Neutrophil (primary cell): Measurements from ENCODE around the gene IMPA2.

ENCODE experiments used
- H3K27ac ChIP-seq: fragments of 200-600 bp; sonication (generic); 2 replicates; pipeline ENCODE4 v1.5.1; 2016; ENCODE audit warnings: mild to moderate bottlenecking, moderate library complexity
- H3K27me3 ChIP-seq: fragments of 200-600 bp; sonication (generic); 2 replicates; pipeline ENCODE4 v1.6.0; 2016; ENCODE audit warnings: mild to moderate bottlenecking
- H3K36me3 ChIP-seq: fragments of 200-600 bp; sonication (generic); 2 replicates; pipeline ENCODE4 v1.5.1; 2017
- H3K4me1 ChIP-seq, 2 experiments: fragments of 200-600 bp in 1 of 2; sonication (generic) in 1 of 2; 1 replicate in 1 of 2; 2 replicates in 1 of 2; pipeline versions ENCODE4 v1.5.1 to v1.6.1; 2013 to 2016; ENCODE audit warnings: low read depth in 1 of 2, low read length in 1 of 2, mild to moderate bottlenecking in 1 of 2, moderate library complexity in 1 of 2; ENCODE audit not compliant: control insufficient read depth in 1 of 2, insufficient read depth in 1 of 2
- H3K4me3 ChIP-seq, 2 experiments: fragments of 200-600 bp in 1 of 2; sonication (generic) in 1 of 2; 1 replicate in 1 of 2; 2 replicates in 1 of 2; pipeline ENCODE4 v1.5.1; 2013 to 2016; ENCODE audit warnings: low read depth in 1 of 2, low read length in 1 of 2, mild to moderate bottlenecking in 1 of 2, moderate library complexity in 1 of 2
- H3K9me3 ChIP-seq: fragments of 200-600 bp; sonication (generic); 2 replicates; pipeline ENCODE4 v1.5.1; 2016
- TF ChIP-seq, protein P1 (sequence below): fragments of 200-600 bp; sonication (generic); IDR thresholded peaks from 2 replicates; pipeline ENCODE4 v1.5.1; 2016; ENCODE audit warnings: antibody characterized with exemption

Gene IMPA2

DNA sequence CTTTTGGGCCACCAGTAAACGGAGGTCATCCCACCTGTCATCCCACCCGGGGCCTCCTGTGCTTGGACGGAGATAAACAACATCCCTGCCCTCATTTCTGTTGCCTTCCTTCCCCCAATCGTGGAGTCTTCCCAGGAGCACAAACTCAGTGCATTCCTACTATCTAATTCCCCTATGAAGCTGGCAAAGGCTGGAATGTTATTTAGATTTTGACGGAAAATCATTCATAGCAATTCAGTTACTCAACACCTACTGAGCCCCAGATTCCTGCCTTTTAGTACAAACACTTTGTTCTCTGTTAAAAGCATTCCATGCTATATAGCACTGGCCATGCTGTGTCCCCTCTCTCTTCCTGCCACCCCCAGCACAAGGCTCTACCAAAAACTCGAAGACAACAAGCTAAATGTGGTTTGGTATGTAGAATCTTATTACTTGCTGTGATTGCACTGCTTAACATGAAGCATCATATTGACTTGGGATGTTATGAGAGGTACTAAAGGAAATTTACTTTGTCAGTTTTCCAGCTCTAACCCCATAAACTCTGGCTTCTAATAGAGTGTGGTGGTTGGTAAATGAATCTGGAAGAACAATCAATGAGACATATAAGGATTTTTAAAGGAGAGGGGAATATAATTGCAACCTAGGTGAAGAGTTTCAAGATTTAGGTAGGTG, 32.3 kb upstream of the IMPA2 start:
- H3K27me3 ChIP-seq: no peaks in the 10 kb centered on the region
- H3K4me1 ChIP-seq: peaks cover 20 to 21% of the 10 kb centered on the region in 2 experiments
- no peak overlapping the region for H3K27ac ChIP-seq
- TF ChIP-seq, protein P1, sequence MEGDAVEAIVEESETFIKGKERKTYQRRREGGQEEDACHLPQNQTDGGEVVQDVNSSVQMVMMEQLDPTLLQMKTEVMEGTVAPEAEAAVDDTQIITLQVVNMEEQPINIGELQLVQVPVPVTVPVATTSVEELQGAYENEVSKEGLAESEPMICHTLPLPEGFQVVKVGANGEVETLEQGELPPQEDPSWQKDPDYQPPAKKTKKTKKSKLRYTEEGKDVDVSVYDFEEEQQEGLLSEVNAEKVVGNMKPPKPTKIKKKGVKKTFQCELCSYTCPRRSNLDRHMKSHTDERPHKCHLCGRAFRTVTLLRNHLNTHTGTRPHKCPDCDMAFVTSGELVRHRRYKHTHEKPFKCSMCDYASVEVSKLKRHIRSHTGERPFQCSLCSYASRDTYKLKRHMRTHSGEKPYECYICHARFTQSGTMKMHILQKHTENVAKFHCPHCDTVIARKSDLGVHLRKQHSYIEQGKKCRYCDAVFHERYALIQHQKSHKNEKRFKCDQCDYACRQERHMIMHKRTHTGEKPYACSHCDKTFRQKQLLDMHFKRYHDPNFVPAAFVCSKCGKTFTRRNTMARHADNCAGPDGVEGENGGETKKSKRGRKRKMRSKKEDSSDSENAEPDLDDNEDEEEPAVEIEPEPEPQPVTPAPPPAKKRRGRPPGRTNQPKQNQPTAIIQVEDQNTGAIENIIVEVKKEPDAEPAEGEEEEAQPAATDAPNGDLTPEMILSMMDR: no peak
- no peaks in the 10 kb centered on the region for H3K36me3 ChIP-seq
- no peaks in the 10 kb centered on the region for H3K9me3 ChIP-seq
- H3K4me3 ChIP-seq: no peak overlapping the region

DNA sequence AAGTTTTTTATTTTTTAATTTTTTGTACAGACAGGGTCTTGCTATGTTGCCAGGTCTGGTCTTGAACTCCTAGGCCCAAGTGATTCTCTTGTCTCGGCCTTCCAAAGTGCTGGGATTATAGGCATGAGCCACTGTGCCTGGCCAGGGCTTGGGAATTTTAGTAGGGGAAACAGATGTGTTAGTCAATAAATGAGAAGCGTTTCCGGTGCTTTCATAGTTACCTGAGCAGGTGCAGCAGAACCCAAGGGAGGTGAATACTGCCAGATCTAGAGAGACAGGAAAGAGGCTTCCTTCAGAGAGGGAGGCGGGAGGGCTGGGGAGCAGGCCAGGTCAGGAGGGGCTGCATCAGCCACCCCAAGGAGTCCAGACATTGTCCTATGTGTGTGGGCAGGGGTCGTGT, 30.5 kb upstream of the IMPA2 start:
- H3K27me3 ChIP-seq: no peaks in the 10 kb centered on the region
- TF ChIP-seq, protein P1: no peak
- peaks cover 20 to 21% of the 10 kb centered on the region in 2 experiments for H3K4me1 ChIP-seq
- H3K27ac ChIP-seq: no peak overlapping the region
- H3K4me3 ChIP-seq: no peak overlapping the region
- no peaks in the 10 kb centered on the region for H3K9me3 ChIP-seq
- H3K36me3 ChIP-seq: no peaks in the 10 kb centered on the region

DNA sequence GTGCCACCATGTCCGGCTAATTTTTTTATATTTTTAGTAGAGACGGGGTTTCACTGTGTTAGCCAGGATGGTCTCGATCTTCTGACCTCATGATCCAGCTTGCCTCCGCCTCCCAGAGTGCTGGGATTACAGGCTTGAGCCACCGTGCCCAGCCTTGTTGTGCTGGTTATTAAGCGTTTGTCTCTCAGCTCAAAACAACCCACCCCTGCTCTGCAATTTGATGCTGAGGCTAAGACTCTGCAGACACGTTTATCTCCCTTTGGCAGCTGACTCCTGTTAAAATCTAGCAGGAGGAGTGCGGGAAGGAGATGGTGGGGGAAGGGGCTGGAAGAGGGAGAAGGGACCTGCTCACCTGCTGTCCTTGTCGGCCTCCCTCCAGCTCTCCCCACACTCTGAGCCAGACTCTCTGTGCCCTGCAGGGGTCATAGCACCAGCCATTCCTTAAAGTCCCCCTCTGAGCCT, 29.9 kb upstream of the IMPA2 start:
- Histone ChIP-seq H3K4me1 (peaks cover 15 to 16% of the 10 kb centered on the region in 2 experiments), H3K36me3 (no peaks in the 10 kb centered on the region), H3K9me3 (no peaks in the 10 kb centered on the region), H3K4me3 (no peak overlapping the region), H3K27ac (no peak overlapping the region), H3K27me3 (no peaks in the 10 kb centered on the region)
- TF ChIP-seq, protein P1: no peak

DNA sequence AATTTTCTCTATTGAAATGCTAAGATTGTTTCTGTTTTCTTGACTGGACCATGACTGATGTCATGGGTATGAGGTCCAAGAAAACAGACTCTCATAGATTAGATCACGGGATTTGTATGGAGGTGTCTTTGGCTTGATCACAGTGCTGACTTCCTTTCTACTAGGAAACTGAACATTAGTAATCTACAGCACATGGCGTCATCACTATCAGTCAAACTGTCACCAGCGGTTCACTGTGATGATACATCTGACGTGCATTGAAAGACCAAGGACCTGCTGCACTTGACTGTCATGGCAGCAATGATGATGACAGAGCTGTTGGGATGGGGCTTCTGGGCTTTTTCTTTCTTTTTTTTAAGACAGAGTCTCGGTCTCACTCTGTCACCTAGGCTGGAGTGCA, 28.2 kb upstream of the IMPA2 start:
- H3K4me3 ChIP-seq: no peak overlapping the region
- peaks cover 0 to 1% of the 10 kb centered on the region in 2 experiments for H3K4me1 ChIP-seq
- no peaks in the 10 kb centered on the region for H3K9me3 ChIP-seq
- no peaks in the 10 kb centered on the region for H3K36me3 ChIP-seq
- TF ChIP-seq, protein P1: no peak
- no peaks in the 10 kb centered on the region for H3K27me3 ChIP-seq
- H3K27ac ChIP-seq: no peak overlapping the region

DNA sequence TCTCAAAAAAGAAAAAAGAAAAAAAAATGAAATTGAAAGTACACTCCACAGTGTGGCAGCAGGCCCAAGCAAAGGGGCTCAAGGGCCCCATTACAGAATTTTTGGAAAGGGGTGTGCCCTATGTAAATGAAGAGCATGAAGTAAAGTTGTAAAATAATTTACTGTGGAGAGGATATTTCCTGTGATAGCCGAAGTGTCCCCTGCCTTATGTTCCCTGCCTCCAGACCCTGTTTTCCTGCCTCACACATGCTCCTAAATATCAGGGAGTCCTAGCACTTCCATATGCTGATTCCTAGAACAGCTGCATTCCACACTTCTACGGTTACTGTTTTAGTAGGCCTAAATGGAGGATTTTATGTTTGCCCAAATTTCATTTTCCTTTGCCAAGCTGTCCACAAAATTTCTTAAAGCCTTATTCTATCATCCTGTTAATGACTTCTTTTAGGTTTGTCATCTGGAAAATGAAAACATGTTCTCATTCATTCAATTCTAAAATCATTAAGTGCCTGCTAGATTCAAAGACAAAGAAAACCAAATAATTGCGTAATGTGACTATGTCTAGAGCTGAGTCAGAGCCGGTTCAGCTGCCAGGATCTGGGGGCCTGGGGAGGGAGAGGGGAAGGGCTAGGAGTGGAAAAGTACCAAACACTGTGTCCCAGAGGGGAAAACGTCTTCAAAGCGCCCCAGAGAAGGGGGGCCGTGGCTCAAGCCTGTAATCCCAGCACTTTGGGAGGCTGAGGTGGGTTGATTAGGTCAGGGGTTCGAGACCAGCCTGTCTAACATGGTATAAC, 25.9 kb upstream of the IMPA2 start:
- no peaks in the 10 kb centered on the region for H3K27me3 ChIP-seq
- H3K9me3 ChIP-seq: no peaks in the 10 kb centered on the region

More for the DNA sequence above, 25.9 kb upstream of the IMPA2 start:
- Histone ChIP-seq H3K4me1 (no peaks in the 10 kb centered on the region), H3K4me3 (no peak overlapping the region), H3K36me3 (no peaks in the 10 kb centered on the region), H3K27ac (no peak overlapping the region)
- TF ChIP-seq, protein P1: no peak
